AG08395 (cell line): Measurements from ENCODE around the gene TNFRSF12A.

Experiments
- DNase-seq: peaks from one replicate; pipeline ENCODE4 v3.0.0; 2012; ENCODE audit warnings: mixed read lengths, low spot score

TNFRSF12A gene

GRCh38 chr16:3026609-3027488 lies 6.7 kb downstream of the TNFRSF12A start:
- no peak for DNase-seq

DNA sequence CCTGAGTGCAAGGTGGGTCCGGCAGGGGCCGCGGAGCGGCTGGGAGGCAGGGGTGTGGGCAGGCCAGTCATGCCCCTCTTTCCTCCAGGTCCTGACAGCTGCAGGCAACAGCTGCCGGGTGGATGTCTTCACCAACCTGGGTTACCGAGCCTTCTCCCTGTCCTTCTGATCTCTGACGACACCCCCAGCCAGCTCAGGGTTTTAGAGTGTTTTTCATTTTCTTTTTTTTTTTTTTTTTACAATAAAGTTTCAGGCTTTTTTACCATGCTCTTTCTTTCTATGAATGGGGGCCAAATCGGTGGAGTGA lies 7.3 kb downstream of the TNFRSF12A start:
- DNase-seq, result no peak

GRCh38 chr16:3027983-3028715 lies 8.0 kb downstream of the TNFRSF12A start:
- peak; percentile 63 for DNase-seq

- DNase-seq, result no peak
These were observed 8.7 kb downstream of the TNFRSF12A start for GRCh38 chr16:3028716-3029319.

- DNase-seq, result peak; percentile 53
These were observed 9.5 kb downstream of the TNFRSF12A start for GRCh38 chr16:3029491-3030221.

DNA sequence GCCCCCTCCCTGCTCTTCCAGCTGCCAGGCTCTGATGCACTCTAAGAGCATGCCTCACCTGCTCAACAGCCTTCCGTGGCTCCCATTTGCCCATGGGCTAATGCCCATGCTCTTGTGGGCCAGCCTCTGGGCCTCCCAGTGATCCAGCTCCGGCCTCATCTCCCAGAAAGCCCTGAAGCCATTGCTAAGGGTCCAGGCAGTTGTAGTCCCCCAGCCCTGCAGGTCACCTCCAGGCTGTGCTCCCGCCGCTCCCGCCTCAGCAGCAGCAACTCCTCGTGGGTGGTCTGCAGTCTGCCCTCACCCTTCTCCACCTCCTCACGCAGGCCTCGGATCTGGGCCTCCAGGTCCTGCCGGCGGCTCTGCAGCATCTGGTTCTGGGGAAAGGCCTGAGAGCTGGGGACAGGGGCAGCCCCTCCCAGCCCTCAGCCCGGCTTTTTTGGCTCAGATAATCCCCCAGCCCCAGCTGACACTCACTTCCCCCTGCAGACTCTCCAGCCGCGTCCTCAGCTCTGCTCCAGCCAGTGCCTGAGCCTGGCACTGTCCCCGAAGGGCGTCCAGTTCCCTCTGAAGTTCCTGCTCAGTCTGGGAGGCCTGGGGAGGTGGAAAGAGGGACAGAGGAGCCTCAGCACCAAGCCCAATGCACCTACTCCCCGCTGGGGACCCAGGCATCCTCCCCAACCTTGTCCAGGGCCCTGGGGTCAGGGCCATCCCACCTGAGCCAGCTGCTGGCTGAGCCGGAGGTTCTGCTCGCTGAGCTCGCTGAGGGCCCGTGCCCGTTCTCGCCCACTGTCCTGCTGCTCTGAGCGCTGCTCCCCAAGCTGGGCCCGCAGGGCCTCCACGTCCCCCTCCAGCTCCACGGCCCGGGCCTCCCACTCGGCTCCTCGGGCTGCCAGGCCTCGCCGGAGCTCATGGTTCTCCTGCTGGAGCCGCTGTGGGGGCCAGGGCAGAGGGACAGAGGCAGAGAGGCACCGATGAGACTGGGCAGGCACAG lies 10.3 kb downstream of the TNFRSF12A start:
- DNase-seq, result no peak

DNA sequence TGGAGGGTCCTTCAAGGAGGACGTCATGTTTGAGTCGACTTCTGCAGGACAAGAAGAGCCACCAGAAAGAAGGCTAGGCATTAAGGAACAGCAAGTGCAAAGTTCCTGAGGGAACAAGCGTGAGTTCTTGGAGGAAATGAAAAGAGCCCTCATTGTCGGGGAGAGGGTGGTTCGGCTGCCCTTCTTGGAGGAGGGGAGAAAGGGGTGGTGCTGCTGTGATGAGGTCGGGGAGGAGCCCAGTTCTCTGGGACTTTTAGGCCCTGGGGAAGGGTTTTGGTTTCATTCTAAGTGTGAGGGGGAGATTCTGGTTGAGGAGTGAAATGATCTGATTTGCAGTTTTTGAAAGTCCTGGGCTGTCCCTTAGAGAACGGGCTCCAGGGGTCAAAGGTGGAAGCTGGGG lies 12.5 kb downstream of the TNFRSF12A start:
- DNase-seq, result no peak

GRCh38 chr16:3035289-3035971 lies 15.3 kb downstream of the TNFRSF12A start:
- no peak for DNase-seq

- DNase-seq, result no peak
These were observed 16.0 kb downstream of the TNFRSF12A start for GRCh38 chr16:3035972-3036725.

DNA sequence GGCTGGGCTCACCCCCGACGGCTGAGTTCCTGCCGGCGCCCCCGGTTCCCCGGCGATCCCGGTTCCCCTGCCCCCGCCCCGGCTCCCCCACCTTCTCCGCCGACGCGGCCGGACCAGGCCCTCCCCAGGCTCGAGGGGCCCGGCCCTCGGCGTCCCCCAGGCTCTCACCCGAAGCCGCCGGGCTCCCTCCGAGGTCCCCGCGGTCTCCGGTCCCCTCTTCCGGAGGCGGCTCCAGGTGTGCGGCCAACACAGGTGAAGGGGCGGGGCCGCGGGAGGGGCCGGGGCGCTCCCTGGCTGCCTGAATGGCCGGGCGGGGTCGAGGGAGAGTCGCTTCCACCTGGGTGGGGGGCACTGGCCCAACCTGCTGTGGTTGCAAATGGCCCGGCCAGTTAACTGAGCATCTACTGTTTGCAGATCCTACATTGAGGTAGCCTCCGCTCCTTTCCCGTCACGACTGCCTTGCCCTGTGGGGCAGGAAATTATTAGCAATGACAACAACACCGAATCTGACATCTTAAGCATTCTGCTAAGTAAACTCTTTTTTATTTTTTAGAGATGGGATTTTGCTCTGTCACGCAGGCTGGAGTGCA lies 16.7 kb downstream of the TNFRSF12A start, which contains the start of gene BICDL2:
BICDL2 (minus strand) TSS at position 219 of the 590 bp plus-strand sequence. CDS start 1,448 bp downstream, outside the sequence.
- DNase-seq, result no peak

- DNase-seq, result no peak
These were observed 18.1 kb downstream of the TNFRSF12A start for GRCh38 chr16:3038256-3038655.

DNA sequence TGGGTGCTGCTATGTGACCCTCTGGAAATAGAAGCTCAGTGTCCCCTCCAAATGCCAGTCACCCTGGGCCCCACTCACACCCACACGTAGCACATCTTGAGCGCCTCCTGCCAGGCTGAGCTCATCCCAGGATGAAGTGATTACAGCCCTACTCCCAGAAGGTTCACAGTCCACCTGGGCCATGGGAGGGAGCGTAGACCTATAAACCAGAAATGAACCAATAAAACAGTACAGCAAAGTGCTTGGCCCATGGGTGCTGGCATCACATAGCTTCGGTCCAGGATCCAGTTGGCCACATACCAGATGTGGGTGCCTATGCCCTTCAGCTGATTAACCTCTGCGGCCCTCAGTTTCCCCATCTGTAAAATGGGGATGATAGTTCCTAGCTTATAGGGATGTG lies 18.7 kb downstream of the TNFRSF12A start:
- DNase-seq, result no peak

- no peak for DNase-seq
These were observed 22.2 kb downstream of the TNFRSF12A start for GRCh38 chr16:3042376-3042775.

DNA sequence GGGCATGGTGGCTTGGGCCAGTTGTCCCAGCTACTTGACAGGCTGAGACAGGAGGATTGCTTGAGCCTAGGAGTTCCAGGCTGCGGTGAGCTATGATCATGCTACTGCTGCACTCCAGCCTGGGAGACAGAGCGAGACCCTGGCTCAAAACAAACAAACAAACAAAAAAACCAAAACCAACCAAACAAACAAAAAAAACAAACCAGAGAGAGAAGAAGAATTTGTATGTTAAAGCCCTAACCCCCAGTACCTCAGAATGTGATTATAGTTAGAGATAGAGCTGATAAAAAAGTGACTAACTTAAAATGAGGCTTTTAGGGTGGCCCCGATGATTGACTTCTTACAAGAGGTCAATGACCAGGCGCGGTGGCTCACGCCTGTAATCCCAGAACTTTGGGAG lies 24.5 kb downstream of the TNFRSF12A start:
- DNase-seq, result no peak

DNA sequence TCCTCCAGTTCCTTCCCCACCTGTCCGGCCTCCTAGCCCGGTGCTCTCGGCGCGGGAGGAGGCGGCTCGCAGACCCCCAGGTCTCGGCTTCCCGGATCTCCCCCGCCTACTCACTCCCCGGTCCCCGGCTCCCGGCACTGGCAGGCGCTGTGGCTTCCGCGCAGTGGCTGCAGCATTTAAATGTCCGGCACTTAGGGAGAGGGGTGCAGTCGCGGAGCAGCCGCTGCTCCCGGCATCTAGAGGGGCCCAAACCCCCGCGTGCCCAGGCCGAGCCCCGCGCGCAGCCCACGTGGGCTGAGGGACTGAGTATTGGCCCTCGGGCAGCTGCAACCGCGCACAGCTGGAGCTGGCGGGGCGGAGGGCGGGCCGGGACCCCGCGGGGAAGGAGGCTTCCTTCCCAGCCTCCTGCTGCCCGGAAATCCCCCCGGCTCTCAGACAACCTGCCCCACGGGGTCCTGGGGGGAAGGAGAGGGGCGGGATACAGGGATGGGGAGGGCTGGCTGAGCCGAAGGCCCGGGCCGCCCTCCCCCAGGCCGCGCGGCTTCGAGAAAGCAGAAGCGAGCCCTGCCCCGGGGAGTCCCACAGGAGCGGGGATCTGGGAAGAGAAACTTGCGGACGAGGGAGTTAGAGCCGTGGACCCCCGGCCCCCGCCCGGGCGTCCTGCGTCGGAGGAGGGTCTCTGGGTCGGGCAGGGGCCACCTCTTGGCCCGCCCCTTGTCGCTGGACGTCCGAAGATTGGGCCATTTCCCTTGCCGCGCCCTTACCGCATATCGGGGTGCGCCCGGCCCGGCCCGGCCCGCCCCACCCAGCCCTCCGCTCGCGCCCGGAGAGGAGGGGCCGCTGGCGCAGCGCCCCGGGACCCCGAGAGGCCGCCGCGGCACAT lies 25.8 kb downstream of the TNFRSF12A start, which contains the start of gene MMP25:
MMP25 (plus strand) TSS at position 804 of the 883 bp plus-strand sequence. CDS start 357 bp downstream, outside the sequence.
- no peak for DNase-seq

- no peak for DNase-seq
These were observed 26.6 kb downstream of the TNFRSF12A start for GRCh38 chr16:3046641-3047386.

- no peak for DNase-seq
These were observed 27.2 kb downstream of the TNFRSF12A start for GRCh38 chr16:3047387-3047720.
